Stimulated activated CD8-positive, alpha-beta memory T cell treated with anti-CD3 and anti-CD28 coated beads, Interleukin-15, amount 100 ng/mL, for 48 hours (primary cell): ENCODE results near the gene SLC20A1.

Experiments
- DNase-seq, 2 donors: peaks; one replicate each; pipeline ENCODE4 v3.0.0-alpha.2; 2020; ENCODE audit warnings: low read depth in 2 of 2

SLC20A1 gene

DNA sequence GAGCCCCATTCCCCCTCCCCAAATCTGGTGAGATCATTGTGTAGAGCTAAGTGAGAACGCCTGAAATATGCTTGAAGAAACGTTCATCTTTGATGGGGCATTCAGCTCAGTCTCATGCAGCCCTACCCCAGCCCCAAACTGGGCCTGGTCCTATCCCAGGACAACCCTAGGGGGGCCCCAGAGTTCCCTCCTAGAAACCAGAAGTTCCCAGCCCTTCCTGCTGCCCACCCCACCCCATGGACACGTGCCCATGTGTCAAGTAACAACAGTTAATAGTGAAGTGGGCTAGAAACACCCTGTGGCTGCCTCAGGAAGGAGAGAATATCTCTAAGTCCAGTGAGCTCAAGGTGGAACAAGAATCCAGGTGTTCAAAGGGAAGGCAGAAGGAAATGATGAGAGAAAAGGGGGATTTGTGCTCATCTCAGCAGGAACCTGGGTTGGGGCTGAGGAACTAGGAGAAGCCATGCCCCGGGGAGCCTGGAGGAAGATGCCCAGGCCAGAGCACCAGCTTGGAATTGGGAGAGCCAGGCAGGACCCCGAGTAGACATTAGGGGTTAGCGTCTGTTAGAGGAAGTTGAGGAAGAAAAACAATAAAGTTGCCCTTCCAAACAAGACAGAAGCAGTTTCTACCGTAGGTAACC lies 20.1 kb upstream of the SLC20A1 start:
- no peak for DNase-seq

DNA sequence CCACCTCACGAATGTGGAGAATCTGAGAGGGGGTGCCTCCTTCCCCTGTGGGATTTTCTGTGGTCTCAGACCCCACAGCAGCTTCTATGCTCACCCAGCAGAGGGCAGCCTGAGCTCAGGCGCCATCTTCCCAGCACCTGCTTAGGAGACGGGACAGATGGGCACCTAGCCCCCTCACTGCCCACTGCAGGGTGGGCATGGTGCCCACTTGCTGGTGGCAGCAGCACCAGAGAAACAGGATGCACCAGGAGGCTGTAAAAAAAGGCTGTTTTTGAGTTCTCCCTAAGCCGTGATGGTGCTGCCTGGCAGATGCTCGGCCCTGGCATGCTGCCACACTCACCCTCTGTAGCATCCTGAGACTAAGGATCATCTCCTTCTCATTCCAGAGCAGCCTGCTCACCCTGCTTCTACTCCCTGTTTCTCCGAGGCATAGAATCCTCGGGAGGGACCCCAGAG lies 19.1 kb upstream of the SLC20A1 start:
- DNase-seq: no peak

DNA sequence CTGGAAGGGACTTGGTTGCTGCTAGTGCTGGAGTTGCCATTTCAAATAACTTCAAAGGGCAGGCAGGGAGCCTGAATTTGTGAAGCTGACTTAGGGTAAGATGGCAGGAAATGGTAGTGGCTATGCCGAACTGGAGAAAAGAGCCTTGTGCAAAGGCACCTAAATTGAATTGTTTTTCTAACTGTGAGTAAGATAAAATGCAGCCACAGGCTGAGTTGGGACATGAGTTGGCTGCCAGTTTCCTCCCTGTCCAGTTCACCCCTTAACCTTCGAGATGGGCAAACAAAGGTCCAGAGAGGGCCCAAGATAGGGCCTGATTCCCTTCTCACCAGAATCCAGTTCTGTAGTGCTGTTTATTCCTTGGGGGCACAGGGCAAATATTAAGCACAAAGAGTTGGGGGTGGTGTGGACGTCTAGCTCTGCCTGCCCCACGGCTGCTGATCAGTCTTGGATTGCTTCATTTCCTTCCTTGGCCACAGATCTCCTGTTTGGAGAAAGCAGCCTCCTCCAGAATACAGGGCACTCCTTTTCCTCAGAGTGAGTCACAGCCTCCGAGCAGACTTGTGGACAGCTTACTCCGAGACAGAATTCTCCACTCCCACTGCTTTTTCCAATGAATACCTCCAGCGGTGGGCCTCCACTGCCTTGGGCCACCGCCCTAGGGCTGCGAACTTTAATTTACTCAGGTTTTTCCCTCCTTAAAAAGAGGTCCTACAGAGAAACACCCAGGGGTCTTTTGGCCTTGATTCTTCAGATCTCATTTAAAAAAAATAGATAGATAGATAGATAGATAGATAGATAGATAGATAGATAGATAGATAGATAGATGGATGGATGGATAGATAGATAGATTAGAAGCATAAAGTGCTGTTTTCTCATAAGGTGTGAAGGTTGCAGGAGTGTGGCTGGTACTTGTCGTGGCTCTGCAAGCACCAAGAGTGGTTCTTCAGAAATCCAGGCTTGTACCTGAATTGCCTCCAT lies 18.4 kb upstream of the SLC20A1 start:
- no peak for DNase-seq

- DNase-seq: no peak
Observed at GRCh38 chr2:112629224-112629623, 16.5 kb upstream of the SLC20A1 start.

DNA sequence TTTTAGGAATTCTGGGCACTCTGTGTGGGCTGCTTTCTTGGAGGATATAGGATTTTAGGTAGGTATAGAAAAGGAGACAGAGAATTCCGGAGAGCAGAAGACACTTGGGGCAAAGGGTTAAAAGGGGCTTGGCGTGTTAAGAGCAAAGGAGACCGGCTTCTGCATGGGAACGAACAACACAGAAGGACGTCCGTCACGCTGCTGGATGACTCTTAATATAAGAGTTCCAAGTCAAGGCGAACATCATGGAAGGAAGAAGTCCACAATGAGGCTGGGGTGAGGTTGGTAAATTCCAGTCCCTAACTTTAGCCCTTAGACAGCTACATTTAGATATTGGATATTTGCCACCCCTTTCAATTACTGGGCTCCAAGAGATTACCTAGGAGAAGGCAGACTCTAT lies 15.9 kb upstream of the SLC20A1 start:
- DNase-seq: no peak

DNA sequence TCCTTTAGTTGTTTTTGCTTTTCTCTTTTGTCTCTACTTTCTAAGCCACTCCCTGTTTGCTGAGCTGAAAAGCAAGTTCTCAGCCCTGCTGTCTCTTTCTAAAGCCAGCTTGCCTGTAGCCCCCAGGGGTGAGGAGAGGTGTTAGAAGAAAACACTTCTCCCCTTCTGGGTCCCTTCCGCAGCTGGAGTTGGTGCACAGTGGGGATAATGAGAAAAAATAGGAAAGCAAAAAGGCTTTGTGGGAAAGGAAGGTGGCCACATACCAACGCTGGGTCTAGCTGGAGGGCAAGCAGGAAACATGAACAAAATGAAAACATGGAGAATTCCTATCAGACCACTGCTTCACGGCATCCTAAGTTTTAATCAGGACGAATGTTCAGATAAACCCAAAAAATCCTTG lies 15.5 kb upstream of the SLC20A1 start:
- DNase-seq: no peak

DNA sequence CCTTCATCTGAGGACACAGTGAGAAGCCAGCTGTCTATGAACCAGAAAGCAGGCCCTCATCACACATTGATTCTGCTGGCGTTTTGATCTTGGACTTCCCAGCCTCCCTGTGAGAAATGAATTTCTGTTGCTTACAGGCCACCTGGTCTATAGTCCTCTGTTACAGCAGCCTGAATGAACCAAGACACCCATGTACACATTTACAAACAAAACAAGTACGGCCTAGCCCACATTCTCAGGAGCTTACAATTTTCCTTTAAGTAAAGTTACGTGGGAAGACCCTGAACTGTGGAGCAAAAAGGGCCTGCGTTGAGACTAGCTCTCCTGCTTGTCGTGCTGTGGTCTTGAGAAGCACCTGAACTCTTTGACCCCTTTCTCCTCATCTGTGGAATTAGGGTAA lies 12.0 kb upstream of the SLC20A1 start:
- no peak for DNase-seq

- no peak for DNase-seq
Observed at GRCh38 chr2:112634153-112634873, 11.4 kb upstream of the SLC20A1 start.

- no peak for DNase-seq
Observed at GRCh38 chr2:112634874-112635157, 10.9 kb upstream of the SLC20A1 start.

GRCh38 chr2:112636605-112637288 lies 9.0 kb upstream of the SLC20A1 start:
- peak in 1 of 2 donors; percentile 43 for DNase-seq

GRCh38 chr2:112637289-112637660 lies 8.5 kb upstream of the SLC20A1 start:
- DNase-seq: no peak

DNA sequence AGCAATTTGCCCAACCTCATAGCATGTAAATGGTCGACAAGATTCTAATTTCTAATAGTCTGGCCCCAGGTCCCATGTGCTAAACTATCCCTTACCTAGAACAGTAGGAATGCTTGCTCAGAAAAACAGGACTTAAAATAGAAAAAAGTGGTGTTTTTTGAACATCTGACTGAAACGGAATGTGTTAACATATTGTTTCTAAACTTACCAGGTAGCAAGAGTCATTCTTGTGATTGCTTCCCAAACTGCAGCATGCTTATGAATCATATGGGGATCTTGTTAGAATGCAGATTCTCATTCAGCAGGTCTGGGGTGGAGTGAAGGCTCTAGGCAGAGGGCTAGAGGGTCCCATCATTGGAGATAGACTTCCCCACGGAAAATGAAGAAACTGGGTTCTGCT lies 5.8 kb upstream of the SLC20A1 start:
- no peak for DNase-seq

DNA sequence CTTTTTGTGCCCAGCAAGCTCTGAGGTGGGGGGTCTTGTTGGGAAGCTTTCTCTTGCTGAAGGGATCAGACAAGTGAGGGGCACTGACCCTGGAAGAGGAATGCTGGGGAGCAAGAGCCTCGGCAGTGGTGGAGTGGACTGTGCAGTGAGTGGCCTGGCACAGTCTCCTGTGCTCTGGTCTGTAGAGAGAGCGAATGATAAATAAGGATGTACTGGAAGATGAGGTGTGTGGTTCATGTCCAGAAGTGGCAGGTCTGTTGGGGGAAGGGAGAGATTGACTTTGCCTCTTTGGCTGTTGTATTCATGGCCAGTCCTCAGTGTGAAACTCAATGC lies 5.3 kb upstream of the SLC20A1 start:
- DNase-seq: no peak

- no peak for DNase-seq
Observed at GRCh38 chr2:112640800-112641675, 4.7 kb upstream of the SLC20A1 start.

DNA sequence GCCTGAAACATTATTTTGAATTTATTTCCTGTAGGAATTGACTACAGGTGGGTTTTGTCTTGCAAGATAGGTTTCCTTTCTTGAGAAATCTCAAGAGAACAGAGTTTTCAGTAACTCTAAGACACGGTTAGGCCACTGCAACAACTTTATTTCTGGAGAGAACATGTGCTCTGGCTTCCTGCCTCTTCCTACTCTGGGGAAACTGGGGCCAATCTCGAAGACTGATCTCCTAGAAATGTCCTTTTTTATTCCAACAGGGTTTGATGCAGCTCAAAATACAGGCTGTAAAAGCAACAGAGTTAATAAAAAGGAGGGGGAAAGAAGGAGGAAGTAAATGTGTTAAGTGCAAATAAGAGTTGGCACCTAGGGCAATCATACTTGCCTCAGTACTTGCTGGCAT lies 4.0 kb upstream of the SLC20A1 start:
- no peak for DNase-seq

DNA sequence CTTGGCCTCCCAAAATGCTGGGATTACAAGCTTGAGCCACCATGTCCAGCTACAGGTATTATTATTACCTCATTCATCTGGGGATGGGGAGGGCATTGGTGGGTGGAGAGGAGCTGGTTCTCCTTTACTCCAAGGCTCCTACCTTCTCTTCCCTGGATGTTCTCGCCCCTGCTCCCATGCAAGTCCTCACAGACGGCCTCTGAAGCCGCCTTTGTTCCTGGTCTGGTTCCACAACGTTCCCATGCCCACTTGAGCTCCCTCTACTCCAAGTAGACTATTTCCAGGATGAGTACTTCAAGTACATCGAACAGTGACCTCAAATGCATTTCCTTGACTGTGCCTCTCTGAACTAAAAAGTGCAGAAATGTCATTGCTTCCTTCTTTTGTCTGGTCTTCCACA lies 3.2 kb upstream of the SLC20A1 start:
- no peak for DNase-seq

DNA sequence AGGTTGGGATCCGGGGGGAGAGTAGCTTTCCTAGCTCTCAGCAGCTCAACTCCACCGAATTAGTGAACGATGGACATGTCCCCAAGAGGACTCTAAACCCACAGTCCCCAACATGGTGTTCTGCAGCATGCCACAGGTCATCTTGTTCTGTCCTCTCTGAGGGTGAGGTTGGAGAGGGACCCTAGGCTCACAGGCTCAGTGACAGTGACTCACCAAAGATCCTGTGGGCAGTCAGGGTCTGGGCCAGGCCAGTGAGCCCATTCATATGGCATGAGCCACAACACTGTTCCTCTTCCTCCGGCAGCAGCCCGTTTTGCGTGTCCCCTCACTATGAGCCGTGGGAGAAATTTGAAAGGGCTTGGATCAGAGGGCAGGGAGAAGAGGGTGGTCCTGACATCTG lies 2.8 kb upstream of the SLC20A1 start:
- DNase-seq: no peak

DNA sequence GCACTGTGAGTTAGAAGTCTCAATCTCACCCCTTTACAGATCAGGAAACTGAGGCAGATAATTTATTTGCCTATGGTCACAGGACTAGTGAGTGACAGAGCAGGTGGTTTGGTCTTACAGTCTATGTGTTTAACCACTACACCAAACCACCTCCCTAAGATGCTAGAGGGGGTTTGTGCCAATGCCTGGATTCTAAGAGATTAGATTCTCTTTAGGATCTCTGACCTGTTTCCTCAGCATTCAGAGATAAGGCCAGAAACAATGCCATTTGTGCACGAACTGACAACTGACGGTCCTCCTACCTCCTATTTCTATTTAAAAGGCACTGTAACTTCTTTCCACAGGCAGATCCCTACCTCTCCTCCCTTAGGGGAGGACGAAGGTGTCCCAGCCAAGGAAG lies 2.3 kb upstream of the SLC20A1 start:
- DNase-seq: no peak

- DNase-seq: no peak
Observed at GRCh38 chr2:112644155-112644932, 1.4 kb upstream of the SLC20A1 start.

DNA sequence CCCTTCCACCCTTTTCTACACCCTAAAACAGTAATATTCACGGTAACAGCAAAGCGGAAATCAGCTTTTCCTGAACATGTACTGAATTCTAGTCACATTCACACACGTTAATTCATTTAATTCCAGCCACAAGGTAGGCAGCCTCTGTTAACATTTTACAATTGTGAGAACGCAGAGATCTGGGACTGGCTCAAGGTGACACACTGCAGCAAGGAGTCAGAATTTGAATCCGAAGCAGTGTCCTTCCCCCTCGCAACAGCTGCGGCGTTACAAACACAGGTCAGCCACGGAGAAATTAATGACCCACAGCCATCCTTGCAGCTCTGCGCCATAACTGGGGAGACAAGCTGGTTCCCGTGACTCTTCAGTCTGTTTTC lies 818 bp upstream of the SLC20A1 start:
- DNase-seq: no peak
